CD14-positive monocyte (primary cell): ENCODE measurements around the gene PLXNA2. TPM values are rescaled to one million over a fixed set of nuclear protein-coding genes. Genes with fewer than 3 reads are reported as not detected.

Source experiments
- DNase-seq, 3 donors: peaks; one replicate each; pipeline ENCODE4 v3.0.0-alpha.2; 2011 to 2022
- H2AFZ ChIP-seq: 2 replicates; pipeline ENCODE4 v1.6.0; 2012; ENCODE audit warnings: mild to moderate bottlenecking, low read depth, low read length, inconsistent platforms; ENCODE audit not compliant: insufficient read depth, poor library complexity, severe bottlenecking
- H3K27ac ChIP-seq, 2 donors: 1 replicate in 1 of 2; 2 replicates in 1 of 2; pipeline ENCODE4 v1.5.1; 2012 to 2013; ENCODE audit warnings: low read length in 2 of 2, control low read depth in 1 of 2, inconsistent platforms in 1 of 2, low read depth in 1 of 2, mild to moderate bottlenecking in 1 of 2
- H3K27me3 ChIP-seq, 2 donors: one replicate each; pipeline versions ENCODE4 v1.6.0 to v1.6.1; 2011 to 2013; ENCODE audit warnings: low read length in 2 of 2; ENCODE audit not compliant: control insufficient read depth in 2 of 2, insufficient read depth in 2 of 2
- H3K36me3 ChIP-seq, 2 donors: replicated peaks in 1 of 2; 1 replicate in 1 of 2; 2 replicates in 1 of 2; pipeline versions ENCODE4 v1.5.1 to v1.6.1; 2012 to 2013; ENCODE audit warnings: low read length in 2 of 2, control low read depth in 1 of 2, inconsistent platforms in 1 of 2, mild to moderate bottlenecking in 1 of 2; ENCODE audit not compliant: insufficient read depth in 2 of 2, control insufficient read depth in 1 of 2
- H3K4me1 ChIP-seq, 2 donors: 1 replicate in 1 of 2; 2 replicates in 1 of 2; pipeline versions ENCODE4 v1.5.1 to v1.6.1; 2012 to 2013; ENCODE audit warnings: low read length in 2 of 2, control low read depth in 1 of 2, inconsistent platforms in 1 of 2, mild to moderate bottlenecking in 1 of 2, moderate library complexity in 1 of 2; ENCODE audit not compliant: insufficient read depth in 2 of 2, control insufficient read depth in 1 of 2
- H3K4me2 ChIP-seq: replicated peaks from 2 replicates; pipeline ENCODE3; 2012; ENCODE audit warnings: low read length, moderate library complexity, mild to moderate bottlenecking; ENCODE audit not compliant: poor library complexity, severe bottlenecking; ENCODE audit errors: extremely low read depth
- H3K4me3 ChIP-seq, 3 experiments: fragments of 200-600 bp in 1 of 3; sonication (generic) in 1 of 3; replicated peaks in 1 of 3; 1 replicate in 2 of 3; 2 replicates in 1 of 3; pipeline ENCODE4 v1.5.1; 2011 to 2013; ENCODE audit warnings: low read length in 3 of 3, mild to moderate bottlenecking in 3 of 3, control low read depth in 2 of 3, low read depth in 2 of 3, inconsistent platforms in 1 of 3, moderate library complexity in 1 of 3
- H3K79me2 ChIP-seq: 2 replicates; pipeline ENCODE4 v1.6.0; 2012; ENCODE audit warnings: mild to moderate bottlenecking, control low read depth, inconsistent platforms, low read length, moderate library complexity; ENCODE audit not compliant: insufficient read depth
- H3K9ac ChIP-seq: 2 replicates; pipeline ENCODE4 v1.6.0; 2017; ENCODE audit warnings: low read length, mild to moderate bottlenecking; ENCODE audit not compliant: insufficient read depth, poor library complexity, severe bottlenecking
- H3K9me3 ChIP-seq, 2 donors: replicated peaks in 1 of 2; 1 replicate in 1 of 2; 2 replicates in 1 of 2; pipeline versions ENCODE4 v1.5.1 to v1.6.1; 2012 to 2013; ENCODE audit warnings: low read length in 2 of 2, control low read depth in 1 of 2; ENCODE audit not compliant: control insufficient read depth in 1 of 2, insufficient read depth in 1 of 2
- H4K20me1 ChIP-seq: 2 replicates; pipeline ENCODE4 v1.6.0; 2012; ENCODE audit warnings: mild to moderate bottlenecking, low read length, control low read depth, moderate library complexity; ENCODE audit not compliant: insufficient read depth
- H3K27ac Mint-ChIP-seq, 7 donors: one replicate each; pipeline ENCODE4 v1.8.0; 2020; ENCODE audit warnings: mild to moderate bottlenecking in 7 of 7, mixed read lengths in 7 of 7, moderate library complexity in 6 of 7, inconsistent platforms in 2 of 7
- H3K27me3 Mint-ChIP-seq, 3 donors: one replicate each; pipeline ENCODE4 v1.8.0; 2021 to 2022; ENCODE audit warnings: low read depth in 3 of 3, mild to moderate bottlenecking in 3 of 3, mixed read lengths in 3 of 3, moderate library complexity in 3 of 3, inconsistent platforms in 1 of 3
- H3K36me3 Mint-ChIP-seq, 2 donors: one replicate each; pipeline ENCODE4 v1.8.0; 2020; ENCODE audit warnings: mixed read lengths in 2 of 2, inconsistent platforms in 1 of 2, mild to moderate bottlenecking in 1 of 2
- H3K4me1 Mint-ChIP-seq: one replicate; pipeline ENCODE4 v1.8.0; 2020; ENCODE audit warnings: mild to moderate bottlenecking, mixed read lengths
- H3K4me3 Mint-ChIP-seq, 2 donors: one replicate each; pipeline ENCODE4 v1.8.0; 2020; ENCODE audit warnings: mild to moderate bottlenecking in 2 of 2, mixed read lengths in 2 of 2, moderate library complexity in 1 of 2
- H3K9me3 Mint-ChIP-seq, 7 donors: one replicate each; pipeline ENCODE4 v1.8.0; 2020 to 2022; ENCODE audit warnings: mixed read lengths in 7 of 7, mild to moderate bottlenecking in 6 of 7, moderate library complexity in 6 of 7, inconsistent platforms in 2 of 7
- CTCF ChIP-seq: fragments of 200-600 bp; IDR thresholded peaks from one replicate; pipeline ENCODE4 v1.8.0; 2022; ENCODE audit warnings: antibody characterized with exemption, mild to moderate bottlenecking
- WGBS: methylation state at CpG from one replicate; pipeline ENCODE4 v1.1.5; 2013; ENCODE audit warnings: missing lambda C conversion rate; ENCODE audit not compliant: insufficient coverage; 5-methylcytosine and 5-hydroxymethylcytosine counted together
- intact Hi-C, 2 donors: fragments of 100-400 bp; cut with micrococcal nuclease; formaldehyde crosslinking; loops; one replicate each; pipeline versions ENCODE4 v1.15.0 to v1.15.1; 2023
- polyA plus RNA-seq, 3 donors: library from polyadenylated mRNA; depleted of rRNA in 1 of 3; unstranded in 2 of 3; stranded (reverse) in 1 of 3; fragments of 300-500 nt in 2 of 3; fragments of >200 nt in 1 of 3; fragmentation: Illumina TruSeq in 2 of 3; gene quantifications; 1 replicate in 2 of 3; 2 replicates in 1 of 3; pipeline ENCODE4 v1.2.3, GENCODE V29; 2012 to 2021

Gene PLXNA2
- polyA plus RNA-seq, 3 donors, result 0.75 to 2.1 (median 1.1) TPM

- Histone ChIP-seq H3K4me1 (no peaks in the 10 kb centered on the region), H3K27me3 (no peaks in the 10 kb centered on the region), H4K20me1 (no peaks in the 10 kb centered on the region), H3K4me3 (no peak overlapping the region), H3K9ac (no peak overlapping the region), H3K27ac (no peak overlapping the region), H2AFZ (no peak overlapping the region), H3K4me2 (no peak overlapping the region), H3K36me3 (no peaks in the 10 kb centered on the region), H3K9me3 (peaks cover 0 to 4% of the 10 kb centered on the region in 2 donors), H3K79me2 (no peaks in the 10 kb centered on the region)
- TF ChIP-seq CTCF, result no peak
- no CpG with 5 or more reads among the region's 3 CpGs for WGBS
- DNase-seq, result no peak
- Mint-ChIP-seq H3K9me3 (peaks cover 0 to 3% (median 2%) of the 10 kb centered on the region in 7 donors), H3K27ac (no peak overlapping the region), H3K4me1 (no peaks in the 10 kb centered on the region), H3K27me3 (no peaks in the 10 kb centered on the region), H3K4me3 (no peak overlapping the region), H3K36me3 (no peaks in the 10 kb centered on the region)
- intact Hi-C loops, result no loop called here
These were observed 239.3 kb downstream of the PLXNA2 start for GRCh38 chr1:208004851-208005250.

GRCh38 chr1:208003241-208003640, 240.9 kb downstream of the PLXNA2 start:
- H3K27ac Mint-ChIP-seq, result no peak overlapping the region
- DNase-seq, result no peak
- no peaks in the 10 kb centered on the region for H3K4me1 Mint-ChIP-seq
- H3K9me3 ChIP-seq, result peaks cover 0 to 4% of the 10 kb centered on the region in 2 donors
- no peaks in the 10 kb centered on the region for H3K4me1 ChIP-seq
- no peaks in the 10 kb centered on the region for H3K36me3 ChIP-seq
- no peak overlapping the region for H3K4me2 ChIP-seq
- H3K9me3 Mint-ChIP-seq, result peaks cover 0 to 3% (median 2%) of the 10 kb centered on the region in 7 donors
- H3K36me3 Mint-ChIP-seq, result no peaks in the 10 kb centered on the region
- intact Hi-C loops, result no loop called here
- 94% methylated on average over 5 of the region's 7 CpGs for WGBS
- no peak overlapping the region for H3K27ac ChIP-seq
- H4K20me1 ChIP-seq, result no peaks in the 10 kb centered on the region
- no peak for TF ChIP-seq CTCF
- H3K79me2 ChIP-seq, result no peaks in the 10 kb centered on the region
- H3K4me3 Mint-ChIP-seq, result no peak overlapping the region
- H3K4me3 ChIP-seq, result no peak overlapping the region
- no peak overlapping the region for H2AFZ ChIP-seq
- no peaks in the 10 kb centered on the region for H3K27me3 ChIP-seq
- no peak overlapping the region for H3K9ac ChIP-seq
- H3K27me3 Mint-ChIP-seq, result peaks cover 0 to 1% (median 0%) of the 10 kb centered on the region in 3 donors
